ENCODE measurements around the gene LDLR. TPM values are rescaled to one million over a fixed set of nuclear protein-coding genes. Genes with fewer than 3 reads are reported as not detected.

Gene LDLR
- total RNA-seq, 1 experiment from 2014 or later = 182 TPM

GRCh38 chr19:11098327-11098726, 9.1 kb downstream of the LDLR start:
- Histone ChIP-seq H3F3A (ENCODE audit: insufficient read depth, low read depth) (peaks cover 94% of the 10 kb centered on the region), H3K79me2 (ENCODE audit: low read depth) (peaks cover 92% of the 10 kb centered on the region), H3K9me3 (ENCODE audit: insufficient read depth, low read depth) (no peaks in the 10 kb centered on the region), H3K27ac (peak overlapping the region; percentile 40), H3K4me2 (no peak overlapping the region), H2AFZ (no peak overlapping the region), H3K27me3 (ENCODE audit: insufficient read depth, low read depth) (no peaks in the 10 kb centered on the region), H3K36me3 (ENCODE audit: low read depth) (peaks cover 76% of the 10 kb centered on the region), H4K20me1 (ENCODE audit: insufficient read depth) (peaks cover 83% of the 10 kb centered on the region), H3K4me1 (replicated peaks; ENCODE audit: insufficient read depth) (peaks cover 36% of the 10 kb centered on the region), H3K4me3 (no peak overlapping the region), H3K9me2 (ENCODE audit: insufficient read depth) (no peaks in the 10 kb centered on the region)
- intact Hi-C loops (cut with micrococcal nuclease; ENCODE audit: unreplicated experiment) = no loop called here
- CTCF ChIA-PET = no interaction called here
- TF ChIP-seq EZH2 (IDR thresholded peaks at IDR 0.05; ENCODE audit: low read depth) (no peak), CTCF (conservative IDR thresholded peaks at IDR 0.05) (no peak)
- no TSS peak for BruUV-seq (replicated peaks)
- no peak for DNase-seq
- POLR2A ChIA-PET (ENCODE audit: unreplicated experiment) = no interaction called here

DNA sequence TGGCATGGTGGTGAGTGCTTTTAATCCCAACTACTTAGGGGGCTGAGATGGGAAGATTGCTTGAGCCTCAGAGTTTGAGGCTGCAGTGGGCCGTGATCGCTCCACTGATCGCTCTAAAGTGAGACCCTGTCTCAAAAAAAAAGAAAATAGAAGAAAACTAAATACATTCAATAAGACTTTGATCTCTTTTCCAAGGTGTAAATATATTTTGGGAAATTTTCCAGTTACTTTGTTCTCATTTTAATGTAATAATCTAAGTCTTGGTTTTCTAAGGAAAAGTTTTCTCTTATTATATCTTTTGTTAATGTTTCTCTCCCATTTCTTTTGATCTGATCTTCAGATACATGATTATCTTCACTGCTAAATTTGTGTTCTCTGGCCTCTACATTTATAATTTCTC, 9.6 kb downstream of the LDLR start:
- Histone ChIP-seq H3K36me3 (ENCODE audit: low read depth) (peaks cover 76% of the 10 kb centered on the region), H3K27me3 (ENCODE audit: insufficient read depth, low read depth) (no peaks in the 10 kb centered on the region), H3K9me3 (ENCODE audit: insufficient read depth, low read depth) (no peaks in the 10 kb centered on the region), H3K27ac (peak overlapping the region; percentile 40), H3F3A (ENCODE audit: insufficient read depth, low read depth) (peaks cover 94% of the 10 kb centered on the region), H3K9me2 (ENCODE audit: insufficient read depth) (no peaks in the 10 kb centered on the region), H3K4me2 (no peak overlapping the region), H3K4me1 (replicated peaks; ENCODE audit: insufficient read depth) (peaks cover 30% of the 10 kb centered on the region), H4K20me1 (ENCODE audit: insufficient read depth) (peaks cover 84% of the 10 kb centered on the region), H2AFZ (no peak overlapping the region), H3K79me2 (ENCODE audit: low read depth) (peaks cover 91% of the 10 kb centered on the region), H3K4me3 (no peak overlapping the region)
- intact Hi-C loops (cut with micrococcal nuclease; ENCODE audit: unreplicated experiment) = no loop called here
- ChIA-PET CTCF (no interaction called here), POLR2A (ENCODE audit: unreplicated experiment) (no interaction called here)
- TF ChIP-seq EZH2 (IDR thresholded peaks at IDR 0.05; ENCODE audit: low read depth) (no peak), CTCF (conservative IDR thresholded peaks at IDR 0.05) (no peak)
- DNase-seq = no peak
- no TSS peak for BruUV-seq (replicated peaks)

GRCh38 chr19:11100049-11100448, 10.8 kb downstream of the LDLR start:
- Histone ChIP-seq H3K9me2 (ENCODE audit: insufficient read depth) (no peaks in the 10 kb centered on the region), H3K4me1 (replicated peaks; ENCODE audit: insufficient read depth) (peaks cover 21% of the 10 kb centered on the region), H3K9me3 (ENCODE audit: insufficient read depth, low read depth) (no peaks in the 10 kb centered on the region), H4K20me1 (ENCODE audit: insufficient read depth) (peaks cover 96% of the 10 kb centered on the region), H3K36me3 (ENCODE audit: low read depth) (peaks cover 80% of the 10 kb centered on the region), H3K27me3 (ENCODE audit: insufficient read depth, low read depth) (no peaks in the 10 kb centered on the region), H3K4me2 (no peak overlapping the region), H3K79me2 (ENCODE audit: low read depth) (peaks cover 92% of the 10 kb centered on the region), H2AFZ (no peak overlapping the region), H3K27ac (peak overlapping the region; percentile 40; the same call in 1 of the 2 replicates), H3K4me3 (no peak overlapping the region), H3F3A (ENCODE audit: insufficient read depth, low read depth) (peaks cover 92% of the 10 kb centered on the region)
- no peak for DNase-seq
- TF ChIP-seq EZH2 (IDR thresholded peaks at IDR 0.05; ENCODE audit: low read depth) (no peak), CTCF (conservative IDR thresholded peaks at IDR 0.05) (no peak)
- intact Hi-C loops (cut with micrococcal nuclease; ENCODE audit: unreplicated experiment) = no loop called here
- ChIA-PET POLR2A (ENCODE audit: unreplicated experiment) (no interaction called here), CTCF (no interaction called here)
- no TSS peak for BruUV-seq (replicated peaks)

All from PC-9 (cell line).